ENCODE measurements around the gene KRT1.
"Not testable (repeated sequence)": the region's sequence is repeated elsewhere in the genome, so short reads cannot be mapped to it uniquely, and the experiment has no call there.

Gene KRT1

GRCh38 chr12:52680363-52680762 lies at the start of gene KRT1:
Gene KRT1 (minus strand): TSS chr12:52680407. CDS start chr12:52680348, 59 bp downstream.
- DNase-seq = no peak

GRCh38 chr12:52729147-52729546 lies 48.9 kb upstream of the KRT1 start:
- DNase-seq = no peak

- no peak for DNase-seq
Measured at GRCh38 chr12:52728374-52728773, 48.2 kb upstream of the KRT1 start.

- DNase-seq = no peak
Measured at GRCh38 chr12:52727037-52727436, 46.8 kb upstream of the KRT1 start.

- DNase-seq = no peak
Measured at GRCh38 chr12:52726451-52726850, 46.2 kb upstream of the KRT1 start.

GRCh38 chr12:52724384-52724783 lies 44.2 kb upstream of the KRT1 start:
- DNase-seq = no peak

GRCh38 chr12:52722680-52723079 lies 42.5 kb upstream of the KRT1 start:
- no peak for DNase-seq

- DNase-seq = no peak
Measured at GRCh38 chr12:52721838-52722470, 41.7 kb upstream of the KRT1 start.

- DNase-seq = no peak
Measured at GRCh38 chr12:52720365-52720886, 40.2 kb upstream of the KRT1 start.

GRCh38 chr12:52716061-52716460 lies 35.9 kb upstream of the KRT1 start:
- DNase-seq = no peak

- DNase-seq = no peak
Measured at GRCh38 chr12:52715416-52715815, 35.2 kb upstream of the KRT1 start.

- no peak for DNase-seq
Measured at GRCh38 chr12:52714887-52715281, 34.7 kb upstream of the KRT1 start.

- DNase-seq = peak; percentile 60
Measured at GRCh38 chr12:52713960-52714886, 34.0 kb upstream of the KRT1 start.

- DNase-seq = not testable (repeated sequence)
Measured at GRCh38 chr12:52712122-52712521, 31.9 kb upstream of the KRT1 start.

GRCh38 chr12:52710730-52711129 lies 30.5 kb upstream of the KRT1 start:
- no peak for DNase-seq

- DNase-seq = no peak
Measured at GRCh38 chr12:52708010-52708409, 27.8 kb upstream of the KRT1 start.

GRCh38 chr12:52704464-52704863 lies 24.3 kb upstream of the KRT1 start:
- no peak for DNase-seq

- no peak for DNase-seq
Measured at GRCh38 chr12:52703878-52704277, 23.7 kb upstream of the KRT1 start.

- no peak for DNase-seq
Measured at GRCh38 chr12:52703424-52703823, 23.2 kb upstream of the KRT1 start, which contains the start of gene KRT77. Gene KRT77 (minus strand): TSS chr12:52703524. CDS start chr12:52703434, 90 bp downstream.

GRCh38 chr12:52702338-52702737 lies 22.1 kb upstream of the KRT1 start:
- no peak for DNase-seq

- DNase-seq = no peak
Measured at GRCh38 chr12:52701281-52701680, 21.1 kb upstream of the KRT1 start.

GRCh38 chr12:52699960-52700359 lies 19.8 kb upstream of the KRT1 start:
- DNase-seq = no peak

- no peak for DNase-seq
Measured at GRCh38 chr12:52699373-52699772, 19.2 kb upstream of the KRT1 start.

Data from stimulated activated CD8-positive, alpha-beta memory T cell treated with anti-CD3 and anti-CD28 coated beads, Interleukin-4, amount 100 ng/mL, for 48 hours (primary cell).